Mesenteric fat pad (tissue), 1 donor: ENCODE results near the gene STARD10. TPM values are rescaled to one million over a fixed set of nuclear protein-coding genes. Genes with fewer than 3 reads are reported as not detected.

Source experiments
- DNase-seq: peaks from one replicate; pipeline ENCODE4 v3.0.0-alpha.2; 2020; ENCODE audit warnings: low spot score
- total RNA-seq: library from RNA; stranded (reverse); fragmentation: NEBNext Ultra II Directional; extraction: Animal tissue kit (Norgen Biotek cat#: 25700); gene quantifications from one replicate; pipeline ENCODE4 v1.2.1, GENCODE V29; 2021
- donor health status: DM: yes; HTN: yes; CAD: no.

The STARD10 gene
- total RNA-seq, 1 donor from 2014 or later: 9.0 TPM

GRCh38 chr11:72781313-72782080 lies 12.3 kb downstream of the STARD10 start:
- no peak for DNase-seq

DNA sequence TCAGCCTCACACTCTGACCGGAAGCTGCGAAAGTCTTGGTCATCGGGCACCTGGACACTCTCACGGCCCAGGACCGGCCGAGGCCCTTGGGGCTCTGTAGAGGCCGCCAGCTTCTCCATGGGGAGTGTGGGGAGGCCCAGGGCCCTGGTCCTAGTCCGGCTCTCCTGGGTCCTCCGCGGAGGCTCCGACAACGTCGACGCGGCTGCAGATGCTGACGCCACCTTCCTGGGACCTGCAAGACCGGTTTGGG lies 12.9 kb downstream of the STARD10 start:
- no peak for DNase-seq

- DNase-seq: no peak
Observed at GRCh38 chr11:72780296-72781062, 13.4 kb downstream of the STARD10 start.

- DNase-seq: no peak
Observed at GRCh38 chr11:72779495-72780128, 14.2 kb downstream of the STARD10 start.

- DNase-seq: no peak
Observed at GRCh38 chr11:72778535-72779494, 15.0 kb downstream of the STARD10 start.

DNA sequence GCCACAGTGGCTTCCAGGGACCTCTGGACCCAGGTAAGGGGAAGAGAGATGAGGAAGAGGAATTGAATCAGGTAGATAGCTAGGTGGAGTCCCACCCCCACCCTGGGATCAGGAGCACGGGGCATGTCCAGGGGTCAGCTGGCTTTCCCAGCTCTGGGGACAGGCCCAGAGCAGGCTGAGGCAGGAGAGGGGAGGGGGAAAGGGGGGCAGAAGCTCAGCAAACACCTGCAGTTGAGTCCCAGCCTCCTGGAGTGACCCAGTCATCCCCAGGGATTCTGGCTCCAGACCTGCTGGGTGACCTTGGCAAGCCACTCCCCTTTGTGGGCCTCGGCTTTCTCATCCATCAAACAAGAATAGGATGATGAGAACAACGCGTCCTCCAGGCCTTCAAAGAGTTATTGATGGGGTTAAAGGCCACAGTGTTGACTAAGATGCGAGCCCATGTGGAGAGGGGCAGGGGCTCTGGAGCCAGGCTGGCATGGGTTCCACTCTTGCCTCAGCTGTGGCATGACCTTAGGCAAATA lies 16.0 kb downstream of the STARD10 start:
- DNase-seq: no peak

GRCh38 chr11:72776844-72777754 lies 16.7 kb downstream of the STARD10 start:
- no peak for DNase-seq

DNA sequence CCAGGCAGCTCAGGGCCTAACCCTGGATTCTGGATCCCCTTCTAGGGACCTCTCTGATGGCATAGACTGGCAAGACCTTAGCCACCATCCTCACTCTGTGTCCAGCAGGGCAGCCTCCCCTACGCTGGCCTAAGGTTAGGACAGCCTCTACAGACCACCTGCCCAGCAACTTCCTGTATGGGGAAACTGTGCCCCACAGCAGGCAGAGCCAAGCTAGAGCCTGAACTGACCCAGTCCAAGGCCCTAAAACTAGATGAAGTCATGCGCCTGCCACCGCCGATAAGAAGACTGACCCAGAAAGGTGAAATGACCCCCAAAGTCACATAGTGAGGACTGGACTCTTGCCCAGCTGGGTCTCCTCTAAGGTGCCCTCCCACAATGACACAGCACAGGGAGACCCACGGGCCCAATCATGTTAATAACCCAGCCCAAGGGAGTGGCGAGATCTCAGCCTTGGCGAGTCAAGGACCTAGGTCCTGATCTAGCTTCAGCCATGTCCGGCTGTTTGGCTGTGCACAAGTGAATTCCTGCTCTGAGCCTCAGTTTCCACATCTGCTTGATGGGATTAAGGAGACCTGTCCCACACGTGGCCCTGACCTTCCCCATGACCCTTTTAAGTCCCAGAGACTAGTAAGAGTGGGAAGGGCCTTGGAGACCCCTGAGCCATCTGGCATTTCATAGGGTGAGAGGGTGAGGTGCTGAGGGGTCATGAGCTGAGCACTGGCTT lies 17.6 kb downstream of the STARD10 start:
- DNase-seq: no peak

- DNase-seq: no peak
Observed at GRCh38 chr11:72775288-72776110, 18.3 kb downstream of the STARD10 start.

DNA sequence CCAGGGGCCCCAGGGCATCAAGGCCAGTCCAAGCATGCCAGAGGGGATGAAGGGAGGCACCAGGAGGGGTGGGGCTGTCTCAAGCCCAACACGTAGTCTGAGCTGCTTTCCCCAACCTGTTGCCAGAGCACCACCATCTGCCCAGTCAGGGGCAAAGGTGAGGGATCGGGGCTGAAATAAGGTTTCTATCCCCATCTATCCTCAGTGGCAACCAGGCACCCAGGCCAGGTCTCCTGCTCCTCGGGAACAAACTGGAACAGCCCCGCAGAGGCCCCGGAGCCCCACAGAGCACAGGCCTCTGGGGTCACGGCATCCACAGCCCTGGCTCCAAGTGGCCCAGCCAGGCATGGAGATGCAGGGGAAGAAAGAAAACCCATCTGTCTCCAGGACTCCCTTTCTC lies 19.3 kb downstream of the STARD10 start:
- no peak for DNase-seq

DNA sequence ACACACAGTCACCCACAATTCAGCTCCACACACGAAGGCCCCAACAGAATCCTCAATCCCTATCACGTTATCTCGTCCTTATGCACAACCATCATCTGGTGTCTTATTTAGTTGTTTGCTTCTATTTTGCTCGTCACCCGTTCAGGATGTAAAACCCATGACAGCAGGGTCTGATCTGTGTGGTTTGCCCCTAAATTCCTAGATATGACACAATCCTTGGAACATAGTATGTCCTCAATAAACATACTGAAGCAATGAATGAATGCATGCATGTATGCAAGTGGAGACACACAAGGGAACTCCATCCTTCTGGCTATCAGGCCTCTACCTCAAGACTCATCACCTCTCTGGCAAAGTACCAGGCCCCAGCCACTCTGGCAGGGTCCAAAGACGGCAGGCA lies 20.2 kb downstream of the STARD10 start:
- DNase-seq: no peak

- no peak for DNase-seq
Observed at GRCh38 chr11:72773291-72773690, 20.6 kb downstream of the STARD10 start.

DNA sequence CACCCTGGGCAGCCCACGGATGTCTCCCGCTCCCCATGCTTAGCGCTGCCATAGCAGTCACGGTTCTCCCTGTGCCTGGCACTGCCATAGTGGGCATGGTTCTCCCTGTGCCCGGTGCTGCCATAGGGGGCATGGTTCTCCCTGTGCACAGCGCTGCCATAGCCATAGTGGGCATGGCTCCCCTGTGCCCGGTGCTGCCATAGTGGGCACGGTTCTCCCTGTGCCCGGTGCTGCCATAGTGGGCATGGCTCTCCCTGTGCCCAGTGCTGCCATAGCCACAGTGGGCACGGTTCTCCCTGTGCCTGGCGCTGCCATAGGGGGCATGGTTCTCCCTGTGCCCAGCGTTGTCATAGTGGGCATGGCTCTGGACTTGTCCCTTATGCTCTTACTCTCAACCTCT lies 21.8 kb downstream of the STARD10 start:
- no peak for DNase-seq

DNA sequence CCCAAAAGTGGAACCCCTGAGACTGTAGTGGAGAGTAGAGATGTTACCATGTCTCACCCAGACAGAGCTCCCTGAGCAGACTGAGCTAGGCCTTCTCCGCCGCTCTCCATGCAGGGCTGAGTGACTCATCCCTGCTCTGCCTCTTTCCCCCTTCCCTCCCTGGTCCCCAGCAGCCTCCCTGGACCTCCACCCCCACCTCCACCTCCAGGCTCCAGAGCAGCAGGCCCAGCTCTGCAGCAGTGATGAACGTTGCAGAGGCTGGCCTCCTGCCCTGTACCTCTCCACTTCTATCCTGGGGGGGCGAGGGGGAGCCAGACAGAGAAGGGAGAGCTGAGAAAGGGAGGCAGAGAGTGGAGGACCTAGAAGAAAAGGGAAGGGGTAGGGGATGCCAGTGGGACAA lies 22.3 kb downstream of the STARD10 start:
- no peak for DNase-seq

DNA sequence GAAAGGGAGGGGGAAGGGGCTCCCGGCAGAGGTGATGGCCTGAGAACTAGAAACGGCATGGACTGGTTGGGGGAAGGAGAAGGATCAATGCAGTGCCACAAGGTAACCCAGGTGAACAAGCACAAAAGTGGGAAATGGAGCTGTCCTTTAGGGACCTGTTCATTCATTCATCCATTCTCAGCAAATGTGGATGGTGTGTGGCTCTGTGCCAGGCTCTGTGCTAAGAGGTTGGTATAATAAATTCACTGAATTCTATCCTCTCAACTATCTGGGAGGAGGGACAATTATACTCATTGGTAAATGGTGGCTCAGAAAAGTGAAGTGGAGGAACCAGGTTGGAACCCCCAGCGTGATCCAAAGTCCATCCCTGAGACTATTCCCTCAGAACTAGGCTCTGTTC lies 23.0 kb downstream of the STARD10 start:
- DNase-seq: no peak

- DNase-seq: no peak
Observed at GRCh38 chr11:72769680-72770079, 24.2 kb downstream of the STARD10 start.

- no peak for DNase-seq
Observed at GRCh38 chr11:72768581-72768980, 25.3 kb downstream of the STARD10 start.
